CD14-positive monocyte (primary cell): Measurements from ENCODE around the gene SMYD3. TPM values are rescaled to one million over a fixed set of nuclear protein-coding genes. Genes with fewer than 3 reads are reported as not detected.

ENCODE experiments used
- DNase-seq, 3 donors: peaks; one replicate each; pipeline ENCODE4 v3.0.0-alpha.2; 2011 to 2022
- H2AFZ ChIP-seq: 2 replicates; pipeline ENCODE4 v1.6.0; 2012; ENCODE audit warnings: mild to moderate bottlenecking, low read depth, low read length, inconsistent platforms; ENCODE audit not compliant: insufficient read depth, poor library complexity, severe bottlenecking
- H3K27ac ChIP-seq, 2 donors: 1 replicate in 1 of 2; 2 replicates in 1 of 2; pipeline ENCODE4 v1.5.1; 2012 to 2013; ENCODE audit warnings: low read length in 2 of 2, control low read depth in 1 of 2, inconsistent platforms in 1 of 2, low read depth in 1 of 2, mild to moderate bottlenecking in 1 of 2
- H3K27me3 ChIP-seq, 2 donors: one replicate each; pipeline versions ENCODE4 v1.6.0 to v1.6.1; 2011 to 2013; ENCODE audit warnings: low read length in 2 of 2; ENCODE audit not compliant: control insufficient read depth in 2 of 2, insufficient read depth in 2 of 2
- H3K36me3 ChIP-seq, 2 donors: replicated peaks in 1 of 2; 1 replicate in 1 of 2; 2 replicates in 1 of 2; pipeline versions ENCODE4 v1.5.1 to v1.6.1; 2012 to 2013; ENCODE audit warnings: low read length in 2 of 2, control low read depth in 1 of 2, inconsistent platforms in 1 of 2, mild to moderate bottlenecking in 1 of 2; ENCODE audit not compliant: insufficient read depth in 2 of 2, control insufficient read depth in 1 of 2
- H3K4me1 ChIP-seq, 2 donors: 1 replicate in 1 of 2; 2 replicates in 1 of 2; pipeline versions ENCODE4 v1.5.1 to v1.6.1; 2012 to 2013; ENCODE audit warnings: low read length in 2 of 2, control low read depth in 1 of 2, inconsistent platforms in 1 of 2, mild to moderate bottlenecking in 1 of 2, moderate library complexity in 1 of 2; ENCODE audit not compliant: insufficient read depth in 2 of 2, control insufficient read depth in 1 of 2
- H3K4me2 ChIP-seq: replicated peaks from 2 replicates; pipeline ENCODE3; 2012; ENCODE audit warnings: low read length, moderate library complexity, mild to moderate bottlenecking; ENCODE audit not compliant: poor library complexity, severe bottlenecking; ENCODE audit errors: extremely low read depth
- H3K4me3 ChIP-seq, 3 experiments: fragments of 200-600 bp in 1 of 3; sonication (generic) in 1 of 3; replicated peaks in 1 of 3; 1 replicate in 2 of 3; 2 replicates in 1 of 3; pipeline ENCODE4 v1.5.1; 2011 to 2013; ENCODE audit warnings: low read length in 3 of 3, mild to moderate bottlenecking in 3 of 3, control low read depth in 2 of 3, low read depth in 2 of 3, inconsistent platforms in 1 of 3, moderate library complexity in 1 of 3
- H3K79me2 ChIP-seq: 2 replicates; pipeline ENCODE4 v1.6.0; 2012; ENCODE audit warnings: mild to moderate bottlenecking, control low read depth, inconsistent platforms, low read length, moderate library complexity; ENCODE audit not compliant: insufficient read depth
- H3K9ac ChIP-seq: 2 replicates; pipeline ENCODE4 v1.6.0; 2017; ENCODE audit warnings: low read length, mild to moderate bottlenecking; ENCODE audit not compliant: insufficient read depth, poor library complexity, severe bottlenecking
- H3K9me3 ChIP-seq, 2 donors: replicated peaks in 1 of 2; 1 replicate in 1 of 2; 2 replicates in 1 of 2; pipeline versions ENCODE4 v1.5.1 to v1.6.1; 2012 to 2013; ENCODE audit warnings: low read length in 2 of 2, control low read depth in 1 of 2; ENCODE audit not compliant: control insufficient read depth in 1 of 2, insufficient read depth in 1 of 2
- H4K20me1 ChIP-seq: 2 replicates; pipeline ENCODE4 v1.6.0; 2012; ENCODE audit warnings: mild to moderate bottlenecking, low read length, control low read depth, moderate library complexity; ENCODE audit not compliant: insufficient read depth
- H3K27ac Mint-ChIP-seq, 7 donors: one replicate each; pipeline ENCODE4 v1.8.0; 2020; ENCODE audit warnings: mild to moderate bottlenecking in 7 of 7, mixed read lengths in 7 of 7, moderate library complexity in 6 of 7, inconsistent platforms in 2 of 7
- H3K27me3 Mint-ChIP-seq, 3 donors: one replicate each; pipeline ENCODE4 v1.8.0; 2021 to 2022; ENCODE audit warnings: low read depth in 3 of 3, mild to moderate bottlenecking in 3 of 3, mixed read lengths in 3 of 3, moderate library complexity in 3 of 3, inconsistent platforms in 1 of 3
- H3K36me3 Mint-ChIP-seq, 2 donors: one replicate each; pipeline ENCODE4 v1.8.0; 2020; ENCODE audit warnings: mixed read lengths in 2 of 2, inconsistent platforms in 1 of 2, mild to moderate bottlenecking in 1 of 2
- H3K4me1 Mint-ChIP-seq: one replicate; pipeline ENCODE4 v1.8.0; 2020; ENCODE audit warnings: mild to moderate bottlenecking, mixed read lengths
- H3K4me3 Mint-ChIP-seq, 2 donors: one replicate each; pipeline ENCODE4 v1.8.0; 2020; ENCODE audit warnings: mild to moderate bottlenecking in 2 of 2, mixed read lengths in 2 of 2, moderate library complexity in 1 of 2
- H3K9me3 Mint-ChIP-seq, 7 donors: one replicate each; pipeline ENCODE4 v1.8.0; 2020 to 2022; ENCODE audit warnings: mixed read lengths in 7 of 7, mild to moderate bottlenecking in 6 of 7, moderate library complexity in 6 of 7, inconsistent platforms in 2 of 7
- CTCF ChIP-seq: fragments of 200-600 bp; IDR thresholded peaks from one replicate; pipeline ENCODE4 v1.8.0; 2022; ENCODE audit warnings: antibody characterized with exemption, mild to moderate bottlenecking
- WGBS: methylation state at CpG from one replicate; pipeline ENCODE4 v1.1.5; 2013; ENCODE audit warnings: missing lambda C conversion rate; ENCODE audit not compliant: insufficient coverage; 5-methylcytosine and 5-hydroxymethylcytosine counted together
- intact Hi-C, 2 donors: fragments of 100-400 bp; cut with micrococcal nuclease; formaldehyde crosslinking; loops; one replicate each; pipeline versions ENCODE4 v1.15.0 to v1.15.1; 2023
- polyA plus RNA-seq, 3 donors: library from polyadenylated mRNA; depleted of rRNA in 1 of 3; unstranded in 2 of 3; stranded (reverse) in 1 of 3; fragments of 300-500 nt in 2 of 3; fragments of >200 nt in 1 of 3; fragmentation: Illumina TruSeq in 2 of 3; gene quantifications; 1 replicate in 2 of 3; 2 replicates in 1 of 3; pipeline ENCODE4 v1.2.3, GENCODE V29; 2012 to 2021

SMYD3 gene
- polyA plus RNA-seq, 3 donors = 2.7 to 8.4 (median 4.0) TPM

GRCh38 chr1:246281639-246282038 is 225.4 kb downstream of the SMYD3 start:
- no CpG with 5 or more reads among the region's 1 CpG for WGBS
- Histone ChIP-seq H3K4me3 (no peak overlapping the region), H3K4me1 (no peaks in the 10 kb centered on the region), H3K9me3 (no peaks in the 10 kb centered on the region), H3K9ac (no peak overlapping the region), H3K27ac (no peak overlapping the region), H3K27me3 (no peaks in the 10 kb centered on the region), H4K20me1 (no peaks in the 10 kb centered on the region), H3K36me3 (no peaks in the 10 kb centered on the region), H3K79me2 (no peaks in the 10 kb centered on the region), H3K4me2 (no peak overlapping the region), H2AFZ (no peak overlapping the region)
- no peak overlapping the region for H3K4me3 Mint-ChIP-seq
- H3K27ac Mint-ChIP-seq = no peak overlapping the region
- no peaks in the 10 kb centered on the region for H3K36me3 Mint-ChIP-seq
- no peak for TF ChIP-seq CTCF
- H3K9me3 Mint-ChIP-seq = peaks cover 0 to 3% (median 0%) of the 10 kb centered on the region in 7 donors
- intact Hi-C loops = loop anchor here (5.0 to 10.0 kb wide), 2 partner anchors 267 to 269 kb away; no protein-coding TSS in a partner anchor
- DNase-seq = no peak
- peaks cover 0 to 2% (median 0%) of the 10 kb centered on the region in 3 donors for H3K27me3 Mint-ChIP-seq
- peaks cover 15% of the 10 kb centered on the region for H3K4me1 Mint-ChIP-seq

DNA sequence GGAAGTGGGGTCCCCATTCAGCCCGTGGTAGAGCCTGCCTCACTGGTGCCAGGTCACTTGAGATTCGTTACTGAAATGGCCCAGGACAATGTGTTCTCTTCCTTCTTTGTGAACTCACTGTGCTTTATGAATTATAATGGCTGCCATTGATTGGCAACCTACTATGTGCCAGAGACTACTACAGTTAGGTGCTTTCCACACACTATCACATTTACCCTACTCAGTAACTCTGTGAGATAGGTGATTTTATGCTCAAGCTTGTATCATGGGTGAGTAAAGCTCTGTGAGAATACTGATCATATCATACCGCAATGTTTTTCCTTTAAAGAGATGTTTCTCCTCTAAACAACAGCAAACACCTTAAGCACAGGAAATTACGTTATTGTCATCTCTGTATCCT is 225.9 kb downstream of the SMYD3 start:
- Histone ChIP-seq H3K4me3 (no peak overlapping the region), H3K79me2 (no peaks in the 10 kb centered on the region), H3K9ac (no peak overlapping the region), H4K20me1 (no peaks in the 10 kb centered on the region), H2AFZ (no peak overlapping the region), H3K27me3 (no peaks in the 10 kb centered on the region), H3K4me2 (no peak overlapping the region), H3K36me3 (no peaks in the 10 kb centered on the region), H3K27ac (no peak overlapping the region), H3K4me1 (no peaks in the 10 kb centered on the region), H3K9me3 (no peaks in the 10 kb centered on the region)
- Mint-ChIP-seq H3K27ac (no peak overlapping the region), H3K4me1 (peaks cover 15% of the 10 kb centered on the region), H3K9me3 (peaks cover 0 to 3% (median 0%) of the 10 kb centered on the region in 7 donors), H3K27me3 (peaks cover 0 to 2% (median 0%) of the 10 kb centered on the region in 3 donors), H3K36me3 (no peaks in the 10 kb centered on the region), H3K4me3 (no peak overlapping the region)
- no peak for TF ChIP-seq CTCF
- no peak for DNase-seq
- WGBS = no CpG with 5 or more reads among the region's 4 CpGs
- intact Hi-C loops = loop anchor here (5.0 to 10.0 kb wide), 2 partner anchors 266 to 269 kb away; no protein-coding TSS in a partner anchor
